Fibroblast of the aortic adventitia (primary cell): ENCODE results near the gene SLC35A2. TPM values are rescaled to one million over a fixed set of nuclear protein-coding genes. Genes with fewer than 3 reads are reported as not detected.
"Not testable (repeated sequence)": the region's sequence is repeated elsewhere in the genome, so short reads cannot be mapped to it uniquely, and the experiment has no call there.

Experiments used
- DNase-seq: peaks from one replicate; pipeline ENCODE4 v3.0.0-alpha.2; 2010; ENCODE audit warnings: low read depth
- H3K4me3 ChIP-seq: 2 replicates; pipeline ENCODE4 v1.5.1; 2011; ENCODE audit warnings: low read depth, mild to moderate bottlenecking, control low read depth, low read length, moderate library complexity
- CTCF ChIP-seq: IDR thresholded peaks from 2 replicates; pipeline ENCODE4 v1.5.1; 2011; ENCODE audit warnings: mild to moderate bottlenecking, low read length, control low read depth, inconsistent platforms; ENCODE audit not compliant: insufficient read depth
- total RNA-seq: library from RNA; depleted of rRNA; stranded (reverse); fragments of >200 nt; gene quantifications from 2 replicates; pipeline ENCODE4 v1.2.3, GENCODE V29; 2012; ENCODE audit warnings: low replicate concordance

The SLC35A2 gene
- total RNA-seq, 1 donor, result 12.2 TPM

- peak overlapping the region; percentile 58 for H3K4me3 ChIP-seq
- no peak for DNase-seq
- TF ChIP-seq CTCF, result no peak
These were observed 20.5 kb downstream of the SLC35A2 start for GRCh38 chrX:48890934-48891401.

DNA sequence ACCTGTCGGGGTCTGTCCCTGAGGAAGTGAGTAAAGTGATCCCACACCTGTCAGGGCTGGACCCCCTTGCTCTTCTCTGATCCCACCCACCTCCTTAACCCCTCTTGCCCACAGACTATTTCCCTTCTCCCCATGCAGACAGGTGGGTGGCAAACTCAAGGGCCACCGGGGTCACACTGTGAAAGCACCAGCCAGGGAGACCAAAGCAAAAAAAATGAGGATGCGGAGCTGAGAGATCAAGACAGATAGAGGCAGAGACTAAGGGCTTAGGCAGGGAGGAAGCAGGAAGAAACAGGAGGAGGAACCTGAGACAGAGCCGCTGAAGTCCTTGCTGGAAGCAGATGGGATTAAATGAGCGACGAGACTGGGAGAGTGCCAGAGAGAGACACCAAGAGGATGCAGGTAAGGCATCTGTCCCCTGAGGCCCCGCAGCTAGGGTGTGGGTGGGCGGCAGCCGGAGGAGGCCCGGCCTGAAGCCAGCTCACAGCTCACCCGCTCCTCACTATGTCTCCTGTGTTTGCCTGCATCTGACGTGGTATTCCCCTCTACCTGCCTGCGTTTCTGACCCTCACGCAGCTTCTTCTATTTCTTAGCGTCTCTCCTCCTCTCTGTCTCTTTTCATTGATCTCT, 21.0 kb downstream of the SLC35A2 start:
- no peak for TF ChIP-seq CTCF
- no peak for DNase-seq
- peak overlapping the region; percentile 58 for H3K4me3 ChIP-seq

GRCh38 chrX:48886586-48886985, 24.9 kb downstream of the SLC35A2 start:
- DNase-seq, H3K4me3 ChIP-seq: not testable (repeated sequence)

DNA sequence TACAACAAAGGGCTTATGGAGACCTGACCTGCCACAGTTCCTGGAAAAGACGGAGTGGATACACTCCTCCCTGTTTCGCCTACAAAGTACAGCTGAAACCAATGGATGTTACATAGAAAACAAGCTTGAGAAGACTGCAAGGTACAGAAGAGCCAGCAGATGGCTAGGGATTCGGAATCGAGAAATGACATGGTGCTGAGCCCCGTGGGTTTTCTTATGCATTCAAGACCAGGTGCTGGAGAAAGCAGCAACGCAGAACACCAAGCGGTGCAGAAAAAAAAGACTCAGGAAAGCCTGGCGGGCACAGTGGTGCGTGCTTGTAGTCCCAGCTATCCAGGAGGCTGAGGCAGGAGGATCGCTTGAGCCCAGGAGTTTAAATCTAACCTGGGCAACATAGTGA, 27.7 kb downstream of the SLC35A2 start:
- TF ChIP-seq CTCF, result no peak
- no peak for DNase-seq
- H3K4me3 ChIP-seq, result no peak overlapping the region

DNA sequence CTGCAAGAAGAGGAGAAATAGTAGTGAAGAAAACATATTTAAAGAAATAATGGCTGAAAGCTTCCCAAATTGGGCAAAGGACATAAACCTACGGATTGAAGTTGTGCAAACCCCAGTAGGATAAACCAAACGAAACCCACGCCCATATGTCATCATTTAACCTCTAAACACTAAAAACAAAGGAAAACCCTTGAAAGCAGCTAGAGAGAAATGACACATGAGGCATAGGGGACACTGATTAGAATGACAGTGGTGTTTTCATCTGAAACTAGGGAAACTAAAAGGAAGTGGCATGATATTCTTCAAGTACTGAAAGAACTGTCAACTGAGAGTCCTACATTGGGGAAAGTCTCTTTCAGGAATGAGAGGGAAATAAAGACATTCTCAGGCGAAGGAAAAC, 34.5 kb downstream of the SLC35A2 start:
- not testable (repeated sequence) for H3K4me3 ChIP-seq, DNase-seq

- not testable (repeated sequence) for DNase-seq, H3K4me3 ChIP-seq
These were observed 39.4 kb downstream of the SLC35A2 start for GRCh38 chrX:48872017-48872416.

GRCh38 chrX:48864210-48864609, 47.2 kb downstream of the SLC35A2 start:
- TF ChIP-seq CTCF, result no peak
- peak; percentile 72 for DNase-seq
- no peak overlapping the region for H3K4me3 ChIP-seq

DNA sequence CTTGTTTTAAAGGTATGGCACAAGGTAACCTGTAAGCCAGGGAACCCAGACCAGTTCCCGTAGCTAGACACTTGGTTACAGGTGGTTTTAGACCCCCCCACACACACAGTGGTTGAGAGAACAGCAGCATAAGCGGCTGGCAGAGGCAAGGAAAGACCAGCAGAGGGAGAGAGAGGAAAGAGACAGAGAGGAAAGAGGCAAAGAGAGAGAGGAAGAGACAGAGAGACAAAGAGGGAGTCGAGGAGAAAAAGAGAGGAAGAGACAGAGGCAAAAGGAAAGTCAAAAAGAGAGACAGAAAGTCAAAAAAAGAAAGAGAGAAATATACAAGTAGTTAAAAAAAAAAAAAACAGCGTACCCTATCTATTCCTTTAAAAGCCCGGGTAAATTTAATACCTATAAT, 56.5 kb downstream of the SLC35A2 start:
- peak; percentile 5 for DNase-seq
- TF ChIP-seq CTCF, result peak; percentile 39
- H3K4me3 ChIP-seq, result no peak overlapping the region

DNA sequence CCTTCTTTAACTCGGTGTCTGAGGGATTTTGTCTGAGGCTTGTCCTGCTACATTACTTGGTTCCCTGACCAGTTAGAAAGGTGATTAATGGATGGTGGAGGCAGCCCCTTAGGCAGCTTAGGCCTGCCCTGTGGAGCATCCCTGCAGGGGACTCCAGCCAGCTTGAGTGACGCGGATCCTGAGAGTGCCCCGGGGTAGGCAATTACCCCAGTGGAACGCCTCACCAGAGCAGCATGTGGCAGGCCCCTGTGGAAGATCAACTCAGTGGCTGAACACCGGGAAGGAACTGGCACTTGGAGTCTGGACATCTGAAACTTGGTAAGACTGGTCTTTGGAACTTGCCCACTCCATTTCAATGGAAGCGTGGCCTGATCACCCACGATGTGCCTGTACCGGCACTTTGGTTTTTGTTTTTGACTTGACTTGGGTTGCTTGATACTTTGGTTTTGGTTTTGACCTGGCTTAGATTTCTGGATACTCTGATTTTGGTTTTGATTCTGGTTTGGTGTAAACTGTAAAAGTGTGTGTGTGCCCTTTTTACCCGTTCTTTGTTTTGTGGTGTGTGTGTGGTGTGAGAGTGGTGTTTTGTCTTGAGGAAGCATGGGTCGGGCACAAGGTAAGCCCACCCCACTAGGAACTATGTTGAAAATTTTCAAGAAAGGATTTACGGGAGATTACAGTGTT, 57.2 kb downstream of the SLC35A2 start:
- not testable (repeated sequence) for H3K4me3 ChIP-seq, DNase-seq

GRCh38 chrX:48853494-48853893, 58.0 kb downstream of the SLC35A2 start:
- not testable (repeated sequence) for DNase-seq, H3K4me3 ChIP-seq
